ENCODE data around the gene HMCN2. TPM values are rescaled to one million over a fixed set of nuclear protein-coding genes. Genes with fewer than 3 reads are reported as not detected.

The HMCN2 gene
- total RNA-seq, 1 donor from 2014 or later: not detected

DNA sequence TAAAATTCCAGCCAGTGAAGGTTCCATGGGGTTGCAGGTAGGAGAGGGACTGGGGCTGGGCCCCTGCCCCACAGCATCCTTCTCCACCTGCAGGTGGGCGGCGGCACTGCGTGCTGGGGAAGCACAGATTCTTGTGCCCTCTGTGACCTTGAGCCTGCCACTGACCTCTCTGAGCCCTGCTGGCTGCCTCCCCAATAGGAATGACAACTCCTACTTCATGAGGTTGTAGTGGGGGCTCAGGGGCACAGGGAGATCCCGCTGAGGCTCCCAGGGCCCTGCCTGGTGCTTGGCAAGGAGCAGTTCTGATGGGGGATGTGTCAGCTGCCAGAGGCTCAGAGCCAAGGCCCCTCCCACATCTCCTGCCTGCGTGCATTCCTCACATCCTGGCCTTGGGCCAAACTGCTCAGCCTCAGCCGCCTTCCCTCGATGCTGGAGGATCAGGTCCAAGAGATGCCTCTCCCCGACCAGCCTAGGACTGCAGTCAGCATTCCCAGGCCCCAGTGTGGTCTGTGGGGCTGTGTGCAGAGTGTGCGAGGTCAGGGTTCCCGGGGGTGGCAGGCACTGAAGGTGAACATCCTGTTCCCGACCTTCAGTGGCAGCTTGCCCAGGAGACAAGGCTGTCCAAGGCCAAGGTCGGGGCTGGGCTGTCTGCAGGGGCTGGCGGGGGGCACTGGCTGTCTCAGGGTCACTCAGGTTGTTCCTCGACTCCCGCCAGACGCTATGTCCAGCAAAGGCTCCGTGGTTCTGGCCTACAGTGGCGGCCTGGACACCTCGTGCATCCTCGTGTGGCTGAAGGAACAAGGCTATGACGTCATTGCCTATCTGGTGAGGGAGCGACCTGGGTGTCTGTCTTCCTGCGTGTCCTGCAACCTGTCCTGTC, 186.2 kb downstream of the HMCN2 start:
- ChIA-PET CTCF (no interaction called here), POLR2A (no interaction called here)
- H3K4me3 Mint-ChIP-seq: no peak overlapping the region
- no peaks in the 10 kb centered on the region for H3K4me1 Mint-ChIP-seq
- H3K9me3 Mint-ChIP-seq: no peaks in the 10 kb centered on the region
- peaks cover 22% of the 10 kb centered on the region for H3K27me3 Mint-ChIP-seq
- intact Hi-C loops (cut with micrococcal nuclease): no loop called here
- ATAC-seq (ENCODE audit: low read depth) (no peak), DNase-seq (no peak)
- H3K36me3 Mint-ChIP-seq (ENCODE audit: low read depth): no peaks in the 10 kb centered on the region
- H3K27ac Mint-ChIP-seq: no peak overlapping the region
- TF ChIP-seq, protein P1, sequence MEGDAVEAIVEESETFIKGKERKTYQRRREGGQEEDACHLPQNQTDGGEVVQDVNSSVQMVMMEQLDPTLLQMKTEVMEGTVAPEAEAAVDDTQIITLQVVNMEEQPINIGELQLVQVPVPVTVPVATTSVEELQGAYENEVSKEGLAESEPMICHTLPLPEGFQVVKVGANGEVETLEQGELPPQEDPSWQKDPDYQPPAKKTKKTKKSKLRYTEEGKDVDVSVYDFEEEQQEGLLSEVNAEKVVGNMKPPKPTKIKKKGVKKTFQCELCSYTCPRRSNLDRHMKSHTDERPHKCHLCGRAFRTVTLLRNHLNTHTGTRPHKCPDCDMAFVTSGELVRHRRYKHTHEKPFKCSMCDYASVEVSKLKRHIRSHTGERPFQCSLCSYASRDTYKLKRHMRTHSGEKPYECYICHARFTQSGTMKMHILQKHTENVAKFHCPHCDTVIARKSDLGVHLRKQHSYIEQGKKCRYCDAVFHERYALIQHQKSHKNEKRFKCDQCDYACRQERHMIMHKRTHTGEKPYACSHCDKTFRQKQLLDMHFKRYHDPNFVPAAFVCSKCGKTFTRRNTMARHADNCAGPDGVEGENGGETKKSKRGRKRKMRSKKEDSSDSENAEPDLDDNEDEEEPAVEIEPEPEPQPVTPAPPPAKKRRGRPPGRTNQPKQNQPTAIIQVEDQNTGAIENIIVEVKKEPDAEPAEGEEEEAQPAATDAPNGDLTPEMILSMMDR (IDR thresholded peaks at IDR 0.05): no peak

DNA sequence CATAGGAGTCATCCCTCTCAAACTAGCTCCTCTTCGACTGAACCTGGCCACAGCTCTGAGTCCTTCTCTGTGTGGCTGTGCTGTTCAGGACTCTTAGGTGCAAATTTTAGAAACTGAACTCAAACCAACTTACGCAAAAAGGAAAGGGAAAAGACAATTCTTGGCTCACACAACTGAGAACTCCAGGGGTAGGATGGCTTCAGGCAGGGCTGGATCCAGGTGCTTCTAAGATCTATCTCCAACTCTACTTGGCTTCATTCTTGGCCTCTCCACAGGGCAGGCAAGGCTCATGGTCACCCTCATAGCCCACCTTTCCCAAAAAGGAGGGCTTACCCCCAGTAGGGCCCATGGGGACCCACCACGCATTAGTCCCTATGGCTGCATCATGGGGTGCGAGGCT, 187.3 kb downstream of the HMCN2 start:
- H3K4me1 Mint-ChIP-seq: no peaks in the 10 kb centered on the region
- ChIA-PET POLR2A (no interaction called here), CTCF (interaction anchor here (1.2 kb wide), 1 partner anchor 229 kb away, joined by 3 read pairs; no protein-coding TSS in a partner anchor)
- TF ChIP-seq, protein P1 (IDR thresholded peaks at IDR 0.05): no peak
- intact Hi-C loops (cut with micrococcal nuclease): no loop called here
- no peaks in the 10 kb centered on the region for H3K36me3 Mint-ChIP-seq (ENCODE audit: low read depth)
- no peak overlapping the region for H3K27ac Mint-ChIP-seq
- H3K4me3 Mint-ChIP-seq: no peak overlapping the region
- H3K9me3 Mint-ChIP-seq: no peaks in the 10 kb centered on the region
- no peak for ATAC-seq (ENCODE audit: low read depth)
- no peak for DNase-seq
- H3K27me3 Mint-ChIP-seq: peaks cover 18% of the 10 kb centered on the region

DNA sequence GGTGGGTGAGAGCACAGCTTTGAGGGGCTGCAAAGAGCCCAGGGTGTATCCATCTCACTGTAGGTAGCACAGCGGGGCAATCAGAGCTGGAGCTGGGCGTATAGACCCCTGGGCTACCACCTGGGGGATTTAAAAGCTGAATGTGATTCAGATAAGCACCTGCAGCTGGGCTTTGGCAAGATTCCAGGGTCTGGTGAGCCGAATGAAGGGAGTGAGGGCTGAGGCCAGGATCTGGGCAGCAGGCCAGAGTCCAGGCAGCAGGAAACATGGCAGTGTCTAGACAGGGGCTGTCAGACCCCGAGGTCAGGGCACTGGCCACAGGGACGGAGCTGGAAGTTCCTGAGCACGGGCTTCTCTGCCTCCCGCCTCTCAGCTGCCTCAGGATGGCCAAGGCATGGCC, 187.9 kb downstream of the HMCN2 start:
- ChIA-PET CTCF (interaction anchor here (1.2 kb wide), 1 partner anchor 229 kb away, joined by 3 read pairs; no protein-coding TSS in a partner anchor), POLR2A (no interaction called here)
- peaks cover 18% of the 10 kb centered on the region for H3K27me3 Mint-ChIP-seq
- no peak overlapping the region for H3K27ac Mint-ChIP-seq
- TF ChIP-seq, protein P1 (IDR thresholded peaks at IDR 0.05): no peak
- H3K9me3 Mint-ChIP-seq: no peaks in the 10 kb centered on the region
- DNase-seq (no peak), ATAC-seq (ENCODE audit: low read depth) (no peak)
- no peaks in the 10 kb centered on the region for H3K4me1 Mint-ChIP-seq
- H3K4me3 Mint-ChIP-seq: no peak overlapping the region
- intact Hi-C loops (cut with micrococcal nuclease): no loop called here
- no peaks in the 10 kb centered on the region for H3K36me3 Mint-ChIP-seq (ENCODE audit: low read depth)

DNA sequence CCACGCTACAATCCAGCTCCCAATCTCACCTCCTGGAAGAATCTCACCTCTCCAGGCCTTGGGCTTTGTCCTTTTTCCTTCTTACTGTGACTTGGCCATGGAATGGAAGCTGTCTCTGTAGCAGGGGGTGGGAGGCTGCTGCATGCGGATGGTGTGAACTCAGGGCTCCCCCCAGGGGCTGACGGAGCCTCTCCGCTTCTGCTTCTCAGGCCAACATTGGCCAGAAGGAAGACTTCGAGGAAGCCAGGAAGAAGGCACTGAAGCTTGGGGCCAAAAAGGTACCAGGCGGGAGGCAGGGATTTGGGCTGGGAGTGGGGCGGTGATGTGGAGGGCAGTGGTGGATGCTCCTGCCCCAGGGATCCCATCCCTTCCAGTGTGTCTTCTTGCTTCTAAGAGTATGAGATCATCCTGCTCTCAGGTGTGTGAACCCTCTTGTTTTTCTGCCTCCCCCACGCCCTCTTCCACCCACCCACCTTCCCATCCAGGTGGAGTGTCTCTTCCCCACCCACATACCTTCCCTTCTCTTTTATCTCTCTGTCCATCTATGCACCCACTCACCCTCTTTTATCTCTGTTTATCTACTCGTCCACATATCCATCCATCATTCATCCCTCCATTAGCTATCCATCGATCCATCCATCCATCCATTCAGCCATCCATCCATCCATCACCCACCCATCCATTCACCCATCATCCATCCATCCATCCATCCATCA, 188.7 kb downstream of the HMCN2 start:
- DNase-seq (no peak), ATAC-seq (ENCODE audit: low read depth) (no peak)
- Mint-ChIP-seq H3K27ac (no peak overlapping the region), H3K9me3 (no peaks in the 10 kb centered on the region), H3K4me1 (no peaks in the 10 kb centered on the region), H3K36me3 (ENCODE audit: low read depth) (no peaks in the 10 kb centered on the region), H3K27me3 (peaks cover 16% of the 10 kb centered on the region), H3K4me3 (no peak overlapping the region)
- TF ChIP-seq, protein P1 (IDR thresholded peaks at IDR 0.05): no peak
- CTCF ChIA-PET: interaction anchor here (1.2 kb wide), 1 partner anchor 228 kb away, joined by 3 read pairs; no protein-coding TSS in a partner anchor
- intact Hi-C loops (cut with micrococcal nuclease): no loop called here
- POLR2A ChIA-PET: no interaction called here

DNA sequence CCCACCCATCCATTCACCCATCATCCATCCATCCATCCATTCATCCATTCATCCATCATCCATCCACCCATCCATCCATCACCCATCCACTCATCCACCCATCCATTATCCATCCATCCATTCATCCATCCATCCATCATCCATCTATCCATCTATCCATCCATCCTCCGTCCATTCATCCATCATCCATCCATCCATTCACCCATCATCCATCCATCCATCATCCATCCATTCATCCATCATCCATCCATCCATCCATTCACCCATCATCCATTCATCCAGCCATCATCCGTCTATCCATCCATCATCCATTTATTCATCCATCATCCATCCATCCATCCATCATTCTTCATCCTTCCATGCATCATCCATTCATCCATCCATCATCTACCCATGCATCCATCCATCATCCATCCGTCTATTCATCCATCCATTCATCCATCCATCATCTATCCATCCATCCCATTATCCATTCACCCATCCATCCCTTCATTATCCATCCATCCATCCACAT, 189.3 kb downstream of the HMCN2 start:
- TF ChIP-seq, protein P1 (IDR thresholded peaks at IDR 0.05): no peak
- Mint-ChIP-seq H3K4me3 (no peak overlapping the region), H3K9me3 (no peaks in the 10 kb centered on the region), H3K4me1 (no peaks in the 10 kb centered on the region), H3K27ac (no peak overlapping the region), H3K36me3 (ENCODE audit: low read depth) (no peaks in the 10 kb centered on the region), H3K27me3 (peaks cover 14% of the 10 kb centered on the region)
- ChIA-PET CTCF (no interaction called here), POLR2A (no interaction called here)
- ATAC-seq (ENCODE audit: low read depth) (no peak), DNase-seq (no peak)
- intact Hi-C loops (cut with micrococcal nuclease): no loop called here

Data from activated B cell treated with CpG ODN at 0.5 μM for 24 hours (primary cell).